ENCODE measurements around the gene CPEB3. TPM values are rescaled to one million over a fixed set of nuclear protein-coding genes. Genes with fewer than 3 reads are reported as not detected.

CPEB3 gene
- total and polyA plus RNA-seq, 12 donors: 0.71 to 17.6 (median 13.3) TPM

DNA sequence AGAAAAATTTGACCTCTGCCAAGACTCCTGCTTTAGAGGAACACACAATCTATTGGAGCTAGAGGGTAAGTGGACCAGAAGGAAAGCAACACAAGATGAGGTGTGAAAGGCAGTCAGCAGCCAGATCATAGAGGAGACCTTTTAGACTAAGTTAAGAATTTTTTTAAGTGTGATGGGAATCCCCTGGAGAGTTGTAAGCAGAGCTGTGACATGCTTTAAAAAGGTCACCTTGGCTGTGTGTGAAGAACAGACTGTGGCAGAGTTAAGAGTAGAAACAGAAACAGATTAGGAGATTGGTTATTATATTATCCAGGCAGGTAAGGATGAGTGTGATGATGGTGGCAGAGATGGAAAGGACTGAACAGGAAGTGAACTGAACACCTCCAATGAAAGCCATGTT lies 23.5 kb downstream of the CPEB3 start:
- Histone ChIP-seq H3K4me1 (peaks cover 0 to 10% (median 8%) of the 10 kb centered on the region in 9 donors), H3K36me3 (no peaks in the 10 kb centered on the region), H3K27me3 (no peaks in the 10 kb centered on the region), H3K4me3 (no peak overlapping the region), H3K27ac (peak overlapping the region in 3 of 10 donors; percentile 13 to 38 (median 19)), H3K9me3 (no peaks in the 10 kb centered on the region)
- intact Hi-C loops (cut with DNase I): no loop called here
- ATAC-seq: peak in 3 of 8 donors; percentile 21 to 59 (median 33)
- TF ChIP-seq, protein P1, sequence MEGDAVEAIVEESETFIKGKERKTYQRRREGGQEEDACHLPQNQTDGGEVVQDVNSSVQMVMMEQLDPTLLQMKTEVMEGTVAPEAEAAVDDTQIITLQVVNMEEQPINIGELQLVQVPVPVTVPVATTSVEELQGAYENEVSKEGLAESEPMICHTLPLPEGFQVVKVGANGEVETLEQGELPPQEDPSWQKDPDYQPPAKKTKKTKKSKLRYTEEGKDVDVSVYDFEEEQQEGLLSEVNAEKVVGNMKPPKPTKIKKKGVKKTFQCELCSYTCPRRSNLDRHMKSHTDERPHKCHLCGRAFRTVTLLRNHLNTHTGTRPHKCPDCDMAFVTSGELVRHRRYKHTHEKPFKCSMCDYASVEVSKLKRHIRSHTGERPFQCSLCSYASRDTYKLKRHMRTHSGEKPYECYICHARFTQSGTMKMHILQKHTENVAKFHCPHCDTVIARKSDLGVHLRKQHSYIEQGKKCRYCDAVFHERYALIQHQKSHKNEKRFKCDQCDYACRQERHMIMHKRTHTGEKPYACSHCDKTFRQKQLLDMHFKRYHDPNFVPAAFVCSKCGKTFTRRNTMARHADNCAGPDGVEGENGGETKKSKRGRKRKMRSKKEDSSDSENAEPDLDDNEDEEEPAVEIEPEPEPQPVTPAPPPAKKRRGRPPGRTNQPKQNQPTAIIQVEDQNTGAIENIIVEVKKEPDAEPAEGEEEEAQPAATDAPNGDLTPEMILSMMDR (IDR thresholded peaks at IDR 0.05): no peak
- no peak for DNase-seq

DNA sequence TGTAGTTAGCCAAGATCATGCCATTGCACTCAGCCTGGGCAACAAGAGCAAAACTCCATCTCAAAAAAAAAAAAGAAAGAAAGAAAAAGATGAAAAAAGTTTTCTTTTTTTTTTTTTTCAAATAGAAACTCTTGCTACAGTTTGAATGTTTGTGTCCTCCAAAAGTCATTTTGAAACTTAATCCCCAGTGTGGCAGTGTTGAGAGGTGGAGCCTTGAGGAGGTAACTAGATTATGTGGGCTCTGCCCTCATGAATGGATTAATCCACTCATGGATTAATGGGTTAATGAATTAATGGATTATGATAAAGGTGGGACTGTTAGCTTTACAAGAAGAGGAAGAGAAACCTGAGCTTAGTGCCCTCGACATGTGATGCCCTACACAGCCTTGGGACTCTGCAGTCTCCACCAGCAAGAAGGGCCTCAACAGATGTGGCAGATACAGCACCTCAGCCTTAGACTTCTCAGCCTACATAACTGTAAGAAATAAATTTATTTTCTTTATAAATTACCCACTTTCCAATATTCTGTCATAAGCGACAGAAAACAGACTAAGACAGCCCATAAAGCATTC lies 25.1 kb downstream of the CPEB3 start:
- no peak for ATAC-seq
- TF ChIP-seq, protein P1 (IDR thresholded peaks at IDR 0.05): no peak
- no peaks in the 10 kb centered on the region for H3K9me3 ChIP-seq
- intact Hi-C loops (cut with DNase I): no loop called here
- H3K27me3 ChIP-seq: no peaks in the 10 kb centered on the region
- no peak overlapping the region for H3K4me3 ChIP-seq
- no peak overlapping the region for H3K27ac ChIP-seq
- DNase-seq: no peak
- H3K4me1 ChIP-seq: peaks cover 0 to 10% (median 8%) of the 10 kb centered on the region in 9 donors
- H3K36me3 ChIP-seq: no peaks in the 10 kb centered on the region
- 90 to 93% methylated on average over 2 of the region's 2 CpGs for WGBS, 2 donors

DNA sequence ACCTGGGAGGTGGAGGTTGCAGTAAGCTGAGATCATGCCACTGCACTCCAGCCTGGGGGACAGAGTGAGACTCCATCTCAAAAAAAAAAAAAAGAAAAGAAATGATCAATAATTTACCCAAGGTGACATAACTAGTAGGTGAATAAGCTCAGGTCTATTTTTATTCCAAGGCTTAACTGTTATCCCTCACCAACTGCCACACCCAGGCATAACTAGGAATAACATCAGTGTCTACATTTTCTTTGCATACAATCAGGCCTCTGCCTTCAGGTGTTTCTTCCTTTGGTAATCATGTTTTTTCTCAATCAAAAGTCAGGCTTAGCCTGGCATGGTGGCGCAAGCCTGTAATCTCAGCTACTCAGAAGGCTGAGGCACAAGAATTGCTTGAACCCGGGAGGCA lies 26.6 kb downstream of the CPEB3 start:
- Histone ChIP-seq H3K4me1 (peaks cover 0 to 10% (median 8%) of the 10 kb centered on the region in 9 donors), H3K27me3 (no peaks in the 10 kb centered on the region), H3K36me3 (no peaks in the 10 kb centered on the region), H3K9me3 (no peaks in the 10 kb centered on the region), H3K4me3 (no peak overlapping the region), H3K27ac (no peak overlapping the region)
- no peak for ATAC-seq
- WGBS, 2 donors: 89 to 93% methylated on average over 2 of the region's 2 CpGs
- no peak for DNase-seq
- intact Hi-C loops (cut with DNase I): no loop called here
- TF ChIP-seq, protein P1 (IDR thresholded peaks at IDR 0.05): no peak

DNA sequence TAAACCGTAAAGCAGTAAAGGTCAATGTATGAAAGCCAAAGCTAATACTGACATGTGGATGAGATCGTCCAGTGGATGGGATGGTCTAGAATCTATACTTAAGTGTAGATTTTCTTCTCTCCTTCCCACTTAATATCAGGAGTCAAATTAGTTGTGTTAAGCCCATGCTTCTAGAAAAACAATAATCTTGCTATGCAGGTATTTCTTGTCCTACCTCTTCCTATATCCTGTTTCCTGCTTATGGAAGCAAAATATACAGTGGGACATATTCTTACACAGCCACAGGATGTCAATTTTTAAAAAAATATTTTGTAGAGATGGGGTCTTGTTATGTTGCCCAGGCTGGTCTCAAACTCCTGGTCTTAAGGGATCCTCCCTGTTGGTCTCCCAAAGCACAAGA lies 27.5 kb downstream of the CPEB3 start:
- intact Hi-C loops (cut with DNase I): no loop called here
- 95 to 97% methylated on average over 2 of the region's 2 CpGs for WGBS, 2 donors
- TF ChIP-seq, protein P1 (IDR thresholded peaks at IDR 0.05): no peak
- DNase-seq: no peak
- H3K27me3 ChIP-seq: no peaks in the 10 kb centered on the region
- no peak overlapping the region for H3K27ac ChIP-seq
- no peak overlapping the region for H3K4me3 ChIP-seq
- peaks cover 0 to 10% (median 8%) of the 10 kb centered on the region in 9 donors for H3K4me1 ChIP-seq
- ATAC-seq: no peak
- H3K36me3 ChIP-seq: no peaks in the 10 kb centered on the region
- no peaks in the 10 kb centered on the region for H3K9me3 ChIP-seq

Data from heart right ventricle (tissue), 16 donors.